H9 (cell line): ENCODE measurements around the gene SLC24A3. TPM values are rescaled to one million over a fixed set of nuclear protein-coding genes. Genes with fewer than 3 reads are reported as not detected.

ENCODE experiments used
- DNase-seq: peaks from one replicate; pipeline ENCODE4 v3.0.0-alpha.2; 2017
- H2AFZ ChIP-seq: one replicate; pipeline ENCODE4 v1.6.1; 2013; ENCODE audit warnings: mild to moderate bottlenecking, low read length, control low read depth, moderate library complexity
- H2AK5ac ChIP-seq: 2 replicates; pipeline ENCODE4 v1.6.1; 2013; ENCODE audit warnings: low read length, control low read depth, mixed read lengths; ENCODE audit not compliant: insufficient read length
- H2BK120ac ChIP-seq: one replicate; pipeline ENCODE4 v1.6.1; 2013; ENCODE audit warnings: low read depth, mild to moderate bottlenecking, low read length, control low read depth, inconsistent platforms; ENCODE audit not compliant: poor library complexity, severe bottlenecking
- H2BK12ac ChIP-seq: 2 replicates; pipeline ENCODE4 v1.6.1; 2013; ENCODE audit warnings: low read length, control low read depth, mixed read lengths, low read depth; ENCODE audit not compliant: insufficient read length
- H2BK15ac ChIP-seq: 2 replicates; pipeline ENCODE4 v1.6.1; 2013; ENCODE audit warnings: low read depth, low read length, control low read depth
- H2BK20ac ChIP-seq: one replicate; pipeline ENCODE4 v1.6.1; 2013; ENCODE audit warnings: low read depth, mild to moderate bottlenecking, low read length, control low read depth, inconsistent platforms; ENCODE audit not compliant: poor library complexity, severe bottlenecking
- H2BK5ac ChIP-seq: 2 replicates; pipeline ENCODE4 v1.6.1; 2013; ENCODE audit warnings: low read length, control low read depth, mixed read lengths; ENCODE audit not compliant: insufficient read length
- H3K14ac ChIP-seq: 2 replicates; pipeline ENCODE4 v1.6.1; 2013; ENCODE audit warnings: low read length, control low read depth; ENCODE audit not compliant: insufficient read depth
- H3K18ac ChIP-seq: 2 replicates; pipeline ENCODE4 v1.6.1; 2013; ENCODE audit warnings: low read depth, mild to moderate bottlenecking, mixed read lengths, low read length, control low read depth; ENCODE audit not compliant: insufficient read length
- H3K23ac ChIP-seq: 2 replicates; pipeline ENCODE4 v1.6.1; 2013; ENCODE audit warnings: low read length, control low read depth, mixed read lengths, low read depth; ENCODE audit not compliant: insufficient read length
- H3K23me2 ChIP-seq: 2 replicates; pipeline ENCODE4 v1.6.1; 2013; ENCODE audit warnings: low read depth, mild to moderate bottlenecking, mixed read lengths, low read length, control low read depth; ENCODE audit not compliant: insufficient read length, poor library complexity, severe bottlenecking
- H3K27ac ChIP-seq: 2 replicates; pipeline ENCODE4 v1.5.1; 2013; ENCODE audit warnings: low read length, control low read depth, mixed read lengths, low read depth; ENCODE audit not compliant: insufficient read length
- H3K27me3 ChIP-seq: 2 replicates; pipeline ENCODE4 v1.6.1; 2013; ENCODE audit warnings: low read length, control low read depth, inconsistent platforms; ENCODE audit not compliant: insufficient read depth
- H3K4ac ChIP-seq: 2 replicates; pipeline ENCODE4 v1.6.1; 2013; ENCODE audit warnings: low read depth, mild to moderate bottlenecking, control low read depth, inconsistent platforms, low read length, moderate library complexity
- H3K4me1 ChIP-seq: 2 replicates; pipeline ENCODE4 v1.6.1; 2013; ENCODE audit warnings: low read length, control low read depth, inconsistent platforms; ENCODE audit not compliant: insufficient read depth
- H3K4me2 ChIP-seq: 2 replicates; pipeline ENCODE4 v1.6.1; 2013; ENCODE audit warnings: low read length, control low read depth, mixed read lengths; ENCODE audit not compliant: insufficient read length, insufficient read depth
- H3K56ac ChIP-seq: 2 replicates; pipeline ENCODE4 v1.6.1; 2013; ENCODE audit warnings: low read depth, mild to moderate bottlenecking, mixed read lengths, low read length, control low read depth; ENCODE audit not compliant: insufficient read length
- H3K79me1 ChIP-seq: 2 replicates; pipeline ENCODE4 v1.6.1; 2013; ENCODE audit warnings: low read depth, mild to moderate bottlenecking, moderate library complexity, low read length, control low read depth, inconsistent platforms; ENCODE audit not compliant: insufficient read depth, poor library complexity, severe bottlenecking
- H3K79me2 ChIP-seq: 2 replicates; pipeline ENCODE4 v1.6.1; 2013; ENCODE audit warnings: low read length, control low read depth, inconsistent platforms; ENCODE audit not compliant: insufficient read depth
- H3K9ac ChIP-seq: 2 replicates; pipeline ENCODE4 v1.6.1; 2013; ENCODE audit warnings: low read length, control low read depth, mixed read lengths; ENCODE audit not compliant: insufficient read length; ENCODE audit errors: extremely low read depth
- H3K9me3 ChIP-seq: one replicate; pipeline ENCODE4 v1.6.1; 2013; ENCODE audit warnings: low read depth, low read length, inconsistent platforms; ENCODE audit not compliant: control insufficient read depth
- H3T11ph ChIP-seq: one replicate; pipeline ENCODE4 v1.6.1; 2013; ENCODE audit warnings: mild to moderate bottlenecking, low read length, control low read depth, inconsistent platforms
- H4K20me1 ChIP-seq: one replicate; pipeline ENCODE4 v1.6.1; 2013; ENCODE audit not compliant: control insufficient read depth, insufficient read length, insufficient read depth
- H4K5ac ChIP-seq: 2 replicates; pipeline ENCODE4 v1.6.1; 2013; ENCODE audit warnings: low read depth, mild to moderate bottlenecking, mixed read lengths, low read length, control low read depth; ENCODE audit not compliant: insufficient read length
- H4K8ac ChIP-seq: replicated peaks from 2 replicates; pipeline ENCODE4 v1.6.1; 2013; ENCODE audit warnings: low read length, control low read depth, mixed read lengths, low read depth; ENCODE audit not compliant: insufficient read length
- H4K91ac ChIP-seq: 2 replicates; pipeline ENCODE4 v1.6.1; 2013; ENCODE audit warnings: low read depth, mild to moderate bottlenecking, moderate library complexity, mixed read lengths, low read length, control low read depth; ENCODE audit not compliant: insufficient read length
- H3K27ac Mint-ChIP-seq, 3 experiments: 2 replicates in 2 of 3; 3 replicates in 1 of 3; pipeline ENCODE4 v1.8.0; 2020 to 2021; ENCODE audit warnings: mixed read lengths in 3 of 3, mild to moderate bottlenecking in 1 of 3, moderate library complexity in 1 of 3
- H3K27me3 Mint-ChIP-seq: 2 replicates; pipeline ENCODE4 v1.8.0; 2021; ENCODE audit warnings: low read depth, mild to moderate bottlenecking, moderate library complexity, mixed read lengths
- H3K36me3 Mint-ChIP-seq, 3 experiments: 2 replicates in 2 of 3; 3 replicates in 1 of 3; pipeline ENCODE4 v1.8.0; 2020 to 2021; ENCODE audit warnings: low read depth in 3 of 3, mixed read lengths in 3 of 3; ENCODE audit not compliant: insufficient read depth in 1 of 3
- H3K4me1 Mint-ChIP-seq, 2 experiments: 2 replicates each; pipeline ENCODE4 v1.8.0; 2020; ENCODE audit warnings: mixed read lengths in 2 of 2
- H3K4me3 Mint-ChIP-seq, 2 experiments: 2 replicates in 1 of 2; 3 replicates in 1 of 2; pipeline ENCODE4 v1.8.0; 2020 to 2021; ENCODE audit warnings: mild to moderate bottlenecking in 2 of 2, mixed read lengths in 2 of 2, moderate library complexity in 1 of 2
- H3K9me3 Mint-ChIP-seq, 2 experiments: 2 replicates in 1 of 2; 3 replicates in 1 of 2; pipeline ENCODE4 v1.8.0; 2020; ENCODE audit warnings: mild to moderate bottlenecking in 2 of 2, mixed read lengths in 2 of 2, moderate library complexity in 1 of 2
- CTCF ChIP-seq: fragments of 200-600 bp; sonication (generic); conservative IDR thresholded peaks from 3 replicates; pipeline ENCODE4 v1.8.0; 2021; ENCODE audit warnings: antibody characterized with exemption, mild to moderate bottlenecking
- WGBS: extraction: QIAGEN DNeasy Blood & Tissue Kit; methylation state at CpG from one replicate; pipeline ENCODE4 v1.1.7; 2013; ENCODE audit warnings: missing lambda C conversion rate, low lambda C conversion rate, mixed read lengths; ENCODE audit not compliant: insufficient read length; ENCODE audit errors: extremely low coverage; 5-methylcytosine and 5-hydroxymethylcytosine counted together
- total RNA-seq: library from RNA; stranded (reverse); gene quantifications from 2 replicates; pipeline ENCODE4 v1.2.1, GENCODE V29; 2021

SLC24A3 gene
- total RNA-seq, 1 experiment from 2014 or later: 0.83 TPM

GRCh38 chr20:19746396-19746795 is 534.0 kb downstream of the SLC24A3 start:
- Histone ChIP-seq H3K9ac (no peak overlapping the region), H2AK5ac (no peak overlapping the region), H4K8ac (no peak overlapping the region), H2BK5ac (no peak overlapping the region), H3K27ac (no peak overlapping the region), H2BK120ac (no peak overlapping the region), H4K20me1 (no peaks in the 10 kb centered on the region), H2BK12ac (no peak overlapping the region), H3K79me2 (no peaks in the 10 kb centered on the region), H3K56ac (no peak overlapping the region), H3K4ac (no peak overlapping the region), H4K5ac (no peak overlapping the region), H2BK15ac (no peak overlapping the region), H3K4me1 (no peaks in the 10 kb centered on the region; the same call in 1 of the 2 replicates), H2BK20ac (no peak overlapping the region), H4K91ac (no peak overlapping the region), H3K27me3 (no peaks in the 10 kb centered on the region; the same call in 1 of the 2 replicates), H3K4me2 (no peak overlapping the region), H3K18ac (no peak overlapping the region), H3T11ph (no peak overlapping the region), H3K23me2 (no peaks in the 10 kb centered on the region), H3K79me1 (no peaks in the 10 kb centered on the region), H2AFZ (no peak overlapping the region), H3K14ac (no peak overlapping the region), H3K9me3 (no peaks in the 10 kb centered on the region), H3K23ac (no peak overlapping the region)
- no peak for TF ChIP-seq CTCF
- H3K27ac Mint-ChIP-seq: no peak overlapping the region
- DNase-seq: no peak
- H3K27me3 Mint-ChIP-seq: peaks cover 15% of the 10 kb centered on the region
- H3K9me3 Mint-ChIP-seq: peaks cover 11 to 13% of the 10 kb centered on the region in 2 experiments
- WGBS: no CpG with 5 or more reads among the region's 1 CpG
- H3K4me1 Mint-ChIP-seq: peaks cover 16 to 20% of the 10 kb centered on the region in 2 experiments
- H3K36me3 Mint-ChIP-seq: peaks cover 0 to 5% (median 3%) of the 10 kb centered on the region in 3 experiments; a peak in 1 of 7 replicates
- no peak overlapping the region for H3K4me3 Mint-ChIP-seq
